DOHH2 (cell line): ENCODE data around the gene AP1S3.

Experiments
- H3F3A ChIP-seq: fragments of 200-600 bp; sonication (generic), shearing (Covaris generic); 2 replicates; pipeline ENCODE4 v1.6.0; 2016; ENCODE audit warnings: antibody characterized with exemption, mild to moderate bottlenecking; ENCODE audit not compliant: control insufficient read depth, insufficient read depth
- H3K27ac ChIP-seq: fragments of 200-600 bp; sonication (generic); 2 replicates; pipeline ENCODE4 v1.5.1; 2014; ENCODE audit warnings: low read depth, mild to moderate bottlenecking, low read length, moderate library complexity
- H3K27me3 ChIP-seq: fragments of 200-600 bp; sonication (generic); 2 replicates; pipeline ENCODE4 v1.6.1; 2014; ENCODE audit warnings: mild to moderate bottlenecking, low read length, mixed read lengths; ENCODE audit not compliant: control insufficient read depth
- H3K36me3 ChIP-seq: fragments of 200-600 bp; sonication (generic); 2 replicates; pipeline ENCODE4 v1.6.1; 2014; ENCODE audit warnings: mild to moderate bottlenecking, low read length, moderate library complexity, mixed read lengths; ENCODE audit not compliant: control insufficient read depth
- H3K4me1 ChIP-seq: fragments of 200-600 bp; sonication (generic); 2 replicates; pipeline ENCODE4 v1.6.1; 2014; ENCODE audit warnings: mild to moderate bottlenecking, low read length, mixed read lengths; ENCODE audit not compliant: control insufficient read depth
- H3K4me2 ChIP-seq: fragments of 200-600 bp; sonication (generic); 2 replicates; pipeline ENCODE4 v1.6.0; 2014; ENCODE audit warnings: mild to moderate bottlenecking, low read length, moderate library complexity
- H3K4me3 ChIP-seq: fragments of 200-600 bp; sonication (generic); 2 replicates; pipeline ENCODE4 v1.5.1; 2014; ENCODE audit warnings: mild to moderate bottlenecking, low read length, mixed read lengths
- H3K79me2 ChIP-seq: fragments of 200-600 bp; sonication (generic); 2 replicates; pipeline ENCODE4 v1.6.1; 2014; ENCODE audit warnings: mild to moderate bottlenecking, low read length, mixed read lengths; ENCODE audit not compliant: control insufficient read depth
- H3K9me2 ChIP-seq: fragments of 200-600 bp; sonication (generic); replicated peaks from 2 replicates; pipeline ENCODE4 v1.6.1; 2014; ENCODE audit warnings: mild to moderate bottlenecking, low read length, mixed read lengths; ENCODE audit not compliant: control insufficient read depth
- H3K9me3 ChIP-seq: fragments of 200-600 bp; sonication (generic); 2 replicates; pipeline ENCODE4 v1.6.1; 2014; ENCODE audit warnings: antibody characterized with exemption, low read length, mixed read lengths; ENCODE audit not compliant: control insufficient read depth, insufficient read depth
- H4K20me1 ChIP-seq: fragments of 200-600 bp; sonication (generic); 2 replicates; pipeline ENCODE4 v1.6.0; 2014; ENCODE audit warnings: low read depth, mild to moderate bottlenecking, antibody characterized with exemption, low read length, moderate library complexity; ENCODE audit not compliant: control insufficient read depth, insufficient read depth
- CTCF ChIP-seq: fragments of 200-600 bp; sonication (generic); IDR thresholded peaks from one replicate; pipeline ENCODE4 v1.5.1; 2014; ENCODE audit warnings: antibody characterized with exemption, mild to moderate bottlenecking, low read depth, low read length; ENCODE audit not compliant: poor library complexity, severe bottlenecking
- EZH2phosphoT487 ChIP-seq: fragments of 200-600 bp; sonication (generic); IDR thresholded peaks from 2 replicates; pipeline ENCODE4 v1.6.1; 2017; ENCODE audit warnings: borderline replicate concordance, mild to moderate bottlenecking, antibody characterized with exemption, low read length, moderate library complexity, mixed read lengths

Gene AP1S3

GRCh38 chr2:223771475-223771874, 65.9 kb downstream of the AP1S3 start:
- no peak overlapping the region for H3K4me2 ChIP-seq

DNA sequence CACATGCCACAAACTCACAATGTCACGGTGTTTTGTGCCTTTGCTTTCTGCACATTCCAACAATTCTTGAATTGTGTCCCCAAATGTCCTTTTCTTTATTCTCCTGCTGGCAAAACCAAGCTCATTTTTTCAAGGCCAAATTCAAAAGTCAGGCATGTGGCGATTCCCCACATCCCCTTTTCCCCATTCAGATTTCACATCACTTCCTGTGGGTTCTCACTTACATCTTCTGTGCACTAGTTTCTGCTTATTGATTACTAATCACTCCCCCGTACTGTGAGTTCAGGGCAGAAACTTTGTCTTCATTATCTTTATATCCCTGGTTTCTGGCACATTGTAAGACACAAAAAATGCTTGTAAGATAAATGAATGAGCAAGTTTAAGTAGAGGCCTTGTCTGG, 69.2 kb downstream of the AP1S3 start:
- H3F3A ChIP-seq = no peaks in the 10 kb centered on the region
- H3K4me2 ChIP-seq = no peak overlapping the region
- H3K27me3 ChIP-seq = no peaks in the 10 kb centered on the region
- H3K9me3 ChIP-seq = no peaks in the 10 kb centered on the region
- H3K4me3 ChIP-seq = no peak overlapping the region
- TF ChIP-seq CTCF (no peak), EZH2phosphoT487 (no peak)
- H3K9me2 ChIP-seq = no peaks in the 10 kb centered on the region
- H3K79me2 ChIP-seq = no peaks in the 10 kb centered on the region
- H3K27ac ChIP-seq = no peak overlapping the region
- H4K20me1 ChIP-seq = no peaks in the 10 kb centered on the region
- H3K36me3 ChIP-seq = no peaks in the 10 kb centered on the region
- H3K4me1 ChIP-seq = no peaks in the 10 kb centered on the region

More at GRCh38 chr2:223771475-223771874, 65.9 kb downstream of the AP1S3 start:
- no peaks in the 10 kb centered on the region for H4K20me1 ChIP-seq
- no peak overlapping the region for H3K27ac ChIP-seq
- H3K27me3 ChIP-seq = no peaks in the 10 kb centered on the region
- H3K79me2 ChIP-seq = no peaks in the 10 kb centered on the region
- H3K36me3 ChIP-seq = no peaks in the 10 kb centered on the region
- H3K9me3 ChIP-seq = no peaks in the 10 kb centered on the region
- H3F3A ChIP-seq = no peaks in the 10 kb centered on the region
- no peaks in the 10 kb centered on the region for H3K4me1 ChIP-seq
- no peaks in the 10 kb centered on the region for H3K9me2 ChIP-seq
- H3K4me3 ChIP-seq = no peak overlapping the region
- TF ChIP-seq CTCF = no peak
- TF ChIP-seq EZH2phosphoT487 = no peak

DNA sequence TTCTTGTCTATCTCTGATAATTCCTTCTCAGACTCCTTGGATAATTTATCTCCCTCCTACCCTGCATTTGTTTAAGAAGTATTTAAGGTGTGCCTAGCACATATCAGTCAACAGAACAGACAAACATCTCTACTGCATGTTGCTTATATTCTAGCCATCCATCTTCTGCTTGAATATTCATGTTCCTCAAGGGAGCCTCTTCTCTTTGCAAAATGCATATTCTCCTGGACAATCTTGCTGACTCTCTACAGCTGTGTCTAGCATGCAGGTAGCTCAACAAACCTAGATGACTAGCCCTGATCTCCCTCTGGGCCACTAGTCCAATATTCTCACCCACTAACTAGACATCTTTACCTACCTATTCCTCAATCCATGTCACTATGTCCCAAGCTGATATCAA, 70.0 kb downstream of the AP1S3 start:
- no peaks in the 10 kb centered on the region for H4K20me1 ChIP-seq
- H3K9me2 ChIP-seq = no peaks in the 10 kb centered on the region
- no peaks in the 10 kb centered on the region for H3K79me2 ChIP-seq
- no peak overlapping the region for H3K4me2 ChIP-seq
- H3F3A ChIP-seq = no peaks in the 10 kb centered on the region
- H3K36me3 ChIP-seq = no peaks in the 10 kb centered on the region
- H3K4me3 ChIP-seq = no peak overlapping the region
- TF ChIP-seq EZH2phosphoT487 (no peak), CTCF (no peak)
- H3K9me3 ChIP-seq = no peaks in the 10 kb centered on the region
- no peaks in the 10 kb centered on the region for H3K4me1 ChIP-seq
- H3K27me3 ChIP-seq = no peaks in the 10 kb centered on the region
- H3K27ac ChIP-seq = no peak overlapping the region
